ENCODE data around the gene PANX1.

PANX1 gene

GRCh38 chr11:94186342-94187203 is 57.9 kb downstream of the PANX1 start:
- DNase-seq = no peak

- DNase-seq = no peak
Observed at GRCh38 chr11:94193288-94193687, 64.6 kb downstream of the PANX1 start.

- no peak for DNase-seq
Observed at GRCh38 chr11:94194712-94195111, 66.1 kb downstream of the PANX1 start.

- DNase-seq = no peak
Observed at GRCh38 chr11:94196363-94196762, 67.7 kb downstream of the PANX1 start.

GRCh38 chr11:94198718-94199117 is 70.1 kb downstream of the PANX1 start:
- DNase-seq = no peak

GRCh38 chr11:94199136-94200130 is 70.8 kb downstream of the PANX1 start:
- no peak for DNase-seq

- DNase-seq = no peak
Observed at GRCh38 chr11:94201004-94201465, 72.4 kb downstream of the PANX1 start.

GRCh38 chr11:94203070-94203469 is 74.4 kb downstream of the PANX1 start:
- no peak for DNase-seq

- no peak for DNase-seq
Observed at GRCh38 chr11:94211261-94211830, 82.7 kb downstream of the PANX1 start.

- DNase-seq = no peak
Observed at GRCh38 chr11:94212898-94213297, 84.3 kb downstream of the PANX1 start.

GRCh38 chr11:94217705-94218104 is 89.1 kb downstream of the PANX1 start:
- DNase-seq = no peak

GRCh38 chr11:94218372-94218771 is 89.7 kb downstream of the PANX1 start:
- no peak for DNase-seq

- no peak for DNase-seq
Observed at GRCh38 chr11:94219771-94220170, 91.1 kb downstream of the PANX1 start.

- DNase-seq = no peak
Observed at GRCh38 chr11:94224078-94224477, 95.4 kb downstream of the PANX1 start.

Measured in DMS79 (cell line).